Peyer's patch (tissue), 4 donors: ENCODE results near the gene AAMDC. TPM values are rescaled to one million over a fixed set of nuclear protein-coding genes. Genes with fewer than 3 reads are reported as not detected.
A peak's percentile ranks its signal among the peaks of the same experiment; 100 is the strongest.
"Not testable (repeated sequence)": the region's sequence is repeated elsewhere in the genome, so short reads cannot be mapped to it uniquely, and the experiment has no call there.

Source experiments
- DNase-seq, 3 donors: peaks; one replicate each; pipeline ENCODE4 v3.0.0-alpha.2; 2017 to 2019
- H3K27ac ChIP-seq, 4 donors: fragments of 200-600 bp; sonication (generic); one replicate each; pipeline ENCODE4 v1.5.1; 2016 to 2019
- H3K27me3 ChIP-seq, 2 donors: fragments of 200-600 bp; sonication (generic); one replicate each; pipeline ENCODE4 v1.5.1; 2019
- H3K36me3 ChIP-seq, 3 donors: fragments of 200-600 bp; sonication (generic); one replicate each; pipeline ENCODE4 v1.5.1; 2016 to 2019
- H3K4me1 ChIP-seq, 4 donors: fragments of 200-600 bp; sonication (generic); one replicate each; pipeline ENCODE4 v1.5.1; 2016 to 2019
- H3K4me3 ChIP-seq, 4 donors: fragments of 200-600 bp; sonication (generic); 1 replicate in 3 of 4; 2 replicates in 1 of 4; pipeline ENCODE4 v1.5.1; 2016 to 2019; ENCODE audit warnings: mild to moderate bottlenecking in 1 of 4
- H3K9me3 ChIP-seq, 4 donors: fragments of 200-600 bp; sonication (generic); one replicate each; pipeline ENCODE4 v1.5.1; 2016 to 2019; ENCODE audit warnings: mild to moderate bottlenecking in 1 of 4
- POLR2A ChIP-seq, 2 donors: fragments of 450-650 bp; IDR thresholded peaks; one replicate each; pipeline ENCODE4 v1.5.1; 2017; ENCODE audit warnings: antibody characterized with exemption in 2 of 2, mild to moderate bottlenecking in 2 of 2, moderate library complexity in 2 of 2
- small RNA-seq, 2 donors: library from RNA; depleted of rRNA; stranded (forward); fragments of <200 nt; gene quantifications; one replicate each; pipeline ENCODE3, GENCODE V24; 2016
- total RNA-seq, 4 donors: library from RNA; depleted of rRNA; stranded (reverse); fragments of >200 nt; gene quantifications; one replicate each; pipeline ENCODE4 v1.1.0, GENCODE V29; 2016
- TF ChIP-seq, protein P1 (sequence below), 6 experiments: fragments of 450-650 bp in 4 of 6; fragments of 200-600 bp in 2 of 6; sonication (generic) in 1 of 6; IDR thresholded peaks; one replicate each; pipeline ENCODE4 v1.5.1; 2017 to 2019; ENCODE audit warnings: antibody characterized with exemption in 6 of 6, mild to moderate bottlenecking in 3 of 6, moderate library complexity in 1 of 6

The AAMDC gene
- total RNA-seq, 4 donors from 2014 or later, result 9.0 to 16.6 (median 14.8) TPM; not detected in 1

DNA sequence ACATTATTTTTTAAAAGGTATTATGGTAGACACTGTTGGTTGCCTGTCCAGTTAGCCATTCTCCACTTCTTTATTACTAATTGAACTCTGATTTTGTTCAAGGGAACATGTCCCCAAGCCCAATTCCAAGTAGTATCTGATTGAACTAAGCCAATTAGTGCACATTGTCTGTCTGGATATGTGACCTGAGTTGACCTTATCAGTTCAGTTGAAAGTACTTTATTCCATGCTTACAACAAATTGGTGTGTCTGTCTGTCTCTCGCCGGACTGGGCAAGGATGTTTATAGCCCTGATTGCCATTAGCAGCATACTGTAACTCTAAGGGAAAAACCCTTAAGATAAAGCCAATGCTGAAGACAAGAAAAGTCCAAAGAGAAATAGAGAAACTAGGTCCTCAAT lies 87.9 kb downstream of the AAMDC start:
- peaks cover 0 to 19% (median 0%) of the 10 kb centered on the region in 3 donors for H3K36me3 ChIP-seq
- no peaks in the 10 kb centered on the region for H3K27me3 ChIP-seq
- no peak for DNase-seq
- H3K4me3 ChIP-seq, result no peak overlapping the region
- no peak overlapping the region for H3K27ac ChIP-seq
- TF ChIP-seq, protein P1, sequence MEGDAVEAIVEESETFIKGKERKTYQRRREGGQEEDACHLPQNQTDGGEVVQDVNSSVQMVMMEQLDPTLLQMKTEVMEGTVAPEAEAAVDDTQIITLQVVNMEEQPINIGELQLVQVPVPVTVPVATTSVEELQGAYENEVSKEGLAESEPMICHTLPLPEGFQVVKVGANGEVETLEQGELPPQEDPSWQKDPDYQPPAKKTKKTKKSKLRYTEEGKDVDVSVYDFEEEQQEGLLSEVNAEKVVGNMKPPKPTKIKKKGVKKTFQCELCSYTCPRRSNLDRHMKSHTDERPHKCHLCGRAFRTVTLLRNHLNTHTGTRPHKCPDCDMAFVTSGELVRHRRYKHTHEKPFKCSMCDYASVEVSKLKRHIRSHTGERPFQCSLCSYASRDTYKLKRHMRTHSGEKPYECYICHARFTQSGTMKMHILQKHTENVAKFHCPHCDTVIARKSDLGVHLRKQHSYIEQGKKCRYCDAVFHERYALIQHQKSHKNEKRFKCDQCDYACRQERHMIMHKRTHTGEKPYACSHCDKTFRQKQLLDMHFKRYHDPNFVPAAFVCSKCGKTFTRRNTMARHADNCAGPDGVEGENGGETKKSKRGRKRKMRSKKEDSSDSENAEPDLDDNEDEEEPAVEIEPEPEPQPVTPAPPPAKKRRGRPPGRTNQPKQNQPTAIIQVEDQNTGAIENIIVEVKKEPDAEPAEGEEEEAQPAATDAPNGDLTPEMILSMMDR (IDR thresholded peaks at IDR 0.05), result no peak
- no peak for TF ChIP-seq POLR2A (IDR thresholded peaks at IDR 0.05)
- H3K9me3 ChIP-seq, result no peaks in the 10 kb centered on the region
- no peaks in the 10 kb centered on the region for H3K4me1 ChIP-seq

DNA sequence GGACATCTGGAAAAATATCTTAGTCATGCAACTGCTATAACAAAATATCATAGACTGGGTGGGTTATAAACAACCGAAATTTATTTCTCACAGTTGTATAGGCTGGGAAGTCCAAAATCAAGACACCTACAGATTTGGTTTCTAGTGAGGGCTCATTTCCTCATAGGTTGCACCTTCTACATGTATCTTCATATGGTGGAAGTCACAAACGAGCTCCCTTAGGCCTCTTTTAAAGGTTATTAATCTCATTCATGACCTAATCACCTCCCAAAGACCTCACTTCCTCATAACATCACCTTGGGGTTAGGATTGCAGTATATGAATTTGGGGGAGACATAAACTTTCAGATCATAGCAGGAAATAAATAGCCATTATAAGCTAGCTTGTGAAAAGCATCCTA lies 88.3 kb downstream of the AAMDC start:
- H3K9me3 ChIP-seq, result no peaks in the 10 kb centered on the region
- no peak for DNase-seq
- H3K36me3 ChIP-seq, result peaks cover 0 to 19% (median 0%) of the 10 kb centered on the region in 3 donors
- no peaks in the 10 kb centered on the region for H3K27me3 ChIP-seq
- no peak overlapping the region for H3K27ac ChIP-seq
- TF ChIP-seq POLR2A (IDR thresholded peaks at IDR 0.05), result no peak
- TF ChIP-seq, protein P1 (IDR thresholded peaks at IDR 0.05), result no peak
- H3K4me3 ChIP-seq, result no peak overlapping the region
- no peaks in the 10 kb centered on the region for H3K4me1 ChIP-seq

DNA sequence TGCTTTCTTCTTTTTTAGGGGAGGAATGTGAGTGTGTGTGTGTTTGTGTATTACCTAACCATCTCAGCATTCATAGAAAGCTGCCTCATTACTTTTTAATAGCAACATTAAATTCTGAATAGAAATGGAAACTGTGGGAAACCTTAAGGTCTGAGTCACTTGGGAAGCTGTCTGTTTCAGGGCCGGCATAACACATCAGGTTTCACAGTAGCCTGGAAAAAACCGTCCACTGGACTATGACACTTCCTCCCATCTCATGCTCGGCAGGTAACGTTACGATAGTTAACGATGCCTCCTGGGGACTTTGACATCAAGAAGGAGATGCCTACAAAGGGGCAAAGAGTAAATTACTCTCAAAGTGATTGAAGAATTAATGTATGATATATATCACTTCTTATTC lies 89.9 kb downstream of the AAMDC start:
- H3K4me1 ChIP-seq, result peaks cover 0 to 14% (median 0%) of the 10 kb centered on the region in 4 donors
- DNase-seq, result peak in 1 of 3 donors; percentile 66
- H3K9me3 ChIP-seq, H3K27me3 ChIP-seq, H3K27ac ChIP-seq, H3K4me3 ChIP-seq: not testable (repeated sequence)
- H3K36me3 ChIP-seq, result peaks cover 0 to 16% (median 0%) of the 10 kb centered on the region in 3 donors

DNA sequence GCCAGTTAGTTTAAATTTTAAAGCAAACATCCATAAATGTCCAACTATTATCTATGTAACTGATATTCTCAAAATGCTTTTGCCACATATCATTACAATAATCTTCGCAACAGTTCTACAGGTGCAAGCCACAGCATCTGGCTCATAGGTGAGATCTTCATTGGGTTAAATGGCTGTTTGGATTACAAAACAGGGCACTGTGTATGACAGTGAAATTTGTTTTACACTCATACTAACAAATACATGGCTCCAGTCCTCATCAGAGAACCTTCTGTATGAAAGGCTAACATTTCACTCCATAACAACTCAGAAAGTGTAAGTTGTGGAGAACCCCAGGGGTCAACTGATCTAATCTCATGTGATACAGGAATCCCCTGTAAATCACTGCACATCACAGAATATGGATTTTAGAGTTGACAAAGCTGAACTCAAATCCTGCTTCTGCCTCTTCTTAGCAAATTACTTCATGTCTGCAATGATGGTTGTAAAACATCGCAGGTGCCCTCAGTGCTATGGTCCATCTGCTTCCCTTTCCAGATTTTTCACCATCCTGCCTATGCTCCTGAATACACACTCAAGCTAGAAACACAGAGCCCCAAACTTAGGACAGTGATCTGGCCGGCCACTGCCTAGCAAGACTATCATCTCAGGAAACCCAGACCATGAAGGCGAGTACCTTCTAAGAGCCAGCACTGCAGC lies 92.8 kb downstream of the AAMDC start:
- H3K9me3 ChIP-seq, H3K27me3 ChIP-seq, H3K36me3 ChIP-seq, DNase-seq, H3K27ac ChIP-seq, H3K4me3 ChIP-seq: not testable (repeated sequence)
- H3K4me1 ChIP-seq, result peaks cover 0 to 14% (median 0%) of the 10 kb centered on the region in 4 donors

DNA sequence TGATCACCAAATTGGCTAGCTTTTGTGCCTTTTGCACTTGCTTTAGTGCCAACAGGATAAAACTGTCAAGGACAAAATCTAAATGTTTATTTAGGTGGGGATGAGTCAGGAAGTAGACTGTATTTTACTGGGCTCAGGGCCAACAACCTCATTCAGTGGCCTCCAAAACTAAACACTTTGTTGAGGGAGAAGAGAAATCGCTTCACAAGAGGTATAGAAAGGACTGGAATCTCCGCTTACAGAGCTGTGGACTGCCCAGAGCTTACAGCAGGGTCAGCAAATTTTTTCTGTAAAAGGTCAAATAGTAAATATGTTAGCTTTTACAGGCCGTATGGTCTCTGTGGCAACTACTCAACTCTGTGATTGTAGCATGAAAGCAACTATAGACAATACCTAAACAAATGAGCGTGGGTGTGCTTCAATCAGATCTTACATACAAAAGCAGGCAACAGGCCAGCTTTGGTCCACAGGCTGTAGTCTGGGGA lies 93.4 kb downstream of the AAMDC start:
- Histone ChIP-seq H3K4me1 (peaks cover 0 to 14% (median 0%) of the 10 kb centered on the region in 4 donors), H3K36me3 (peaks cover 0 to 15% (median 0%) of the 10 kb centered on the region in 3 donors)
- DNase-seq, H3K27ac ChIP-seq, H3K4me3 ChIP-seq, H3K9me3 ChIP-seq, H3K27me3 ChIP-seq: not testable (repeated sequence)

DNA sequence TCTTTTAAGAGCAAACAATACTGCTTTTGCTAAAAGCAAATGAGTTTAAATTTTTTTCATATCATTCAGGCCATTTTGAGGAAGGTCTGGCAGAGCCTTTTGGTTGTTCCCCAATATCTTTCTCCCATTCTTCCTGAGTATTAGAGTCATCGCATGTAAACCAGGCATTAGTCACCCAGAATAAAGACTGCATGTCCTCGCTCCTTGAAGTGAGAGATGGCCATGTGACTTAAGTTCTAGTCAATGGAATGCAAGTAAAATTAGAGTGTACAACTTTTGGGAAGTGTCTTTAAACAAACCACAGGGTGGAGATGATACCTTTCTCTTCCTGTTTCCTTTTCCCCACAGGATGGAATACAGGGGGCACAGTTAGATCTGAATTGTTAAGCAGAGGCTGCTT lies 96.8 kb downstream of the AAMDC start:
- H3K27ac ChIP-seq, H3K9me3 ChIP-seq, DNase-seq, H3K27me3 ChIP-seq, H3K4me3 ChIP-seq: not testable (repeated sequence)
- peaks cover 0 to 14% (median 0%) of the 10 kb centered on the region in 4 donors for H3K4me1 ChIP-seq
- H3K36me3 ChIP-seq, result peaks cover 0 to 20% (median 0%) of the 10 kb centered on the region in 3 donors

Small RNA genes within 50 kb of the gene (small RNA-seq; reads per million reads assigned to genes)
- 0 reads per million in 2 donors for gene AP002812.4

Other genes with a start within 250 kb of the AAMDC start
- 10 to 100 TPM in 3 of 4 donors, 1 to 10 TPM in 1; 5.0 to 62.0 (median 18.0) TPM for gene AQP11, start 231.2 kb upstream of the AAMDC start, total RNA-seq
- 10 to 100 TPM; 33.0 to 90.0 (median 56.7) TPM for gene CLNS1A, start 183.3 kb upstream of the AAMDC start, total RNA-seq
- gene RSF1, start 422 bp upstream of the AAMDC start, total RNA-seq, result 100 to 1,000 TPM in 1 of 4 donors, 10 to 100 TPM in 3; 38.4 to 129 (median 70.5) TPM
- gene INTS4, start 173.5 kb downstream of the AAMDC start, total RNA-seq, result 10 to 100 TPM; 38.9 to 68.5 (median 57.5) TPM
- 1 to 10 TPM; 3.3 to 7.1 (median 5.9) TPM for gene KCTD14, start 202.1 kb downstream of the AAMDC start, total RNA-seq
- 1 to 10 TPM in 1 of 4 donors, not detected in 3; 4.1 TPM for gene THRSP, start 242.7 kb downstream of the AAMDC start, total RNA-seq